Caco-2 (cell line): ENCODE results near the gene SAP130. TPM values are rescaled to one million over a fixed set of nuclear protein-coding genes. Genes with fewer than 3 reads are reported as not detected.

Experiments
- BruUV-seq: library from RNA; stranded (reverse); fragments of 400-500 nt; replicated peaks from 2 replicates; lab custom pipeline; 2021; lab: Mats Ljungman, UMichigan
- CTCF ChIA-PET: fragments of 300-600 bp; sonication (Branson Sonifier 250); formaldehyde crosslinking; loops from one replicate; lab custom pipeline; 2022; ENCODE audit warnings: antibody characterized with exemption; lab: Charles Lee
- POLR2A ChIA-PET: fragments of 300-600 bp; sonication (Branson Sonifier 250); formaldehyde crosslinking; loops from one replicate; lab custom pipeline; 2022; ENCODE audit warnings: antibody characterized with exemption; lab: Charles Lee
- DNase-seq, 2 experiments: peaks; one replicate each; pipeline versions ENCODE4 v3.0.0 to v3.0.0-alpha.2; 2020 to 2022
- H3K27me3 ChIP-seq: replicated peaks from 2 replicates; pipeline ENCODE4 v1.6.0; 2011; ENCODE audit warnings: low read length; ENCODE audit not compliant: control insufficient read depth, insufficient read depth
- H3K36me3 ChIP-seq: 2 replicates; pipeline ENCODE4 v1.5.1; 2011; ENCODE audit warnings: low read length; ENCODE audit not compliant: control insufficient read depth, insufficient read depth
- H3K4me1 ChIP-seq: fragments of 250-450 bp; sonication (Bioruptor Pico); 2 replicates; pipeline ENCODE4 v1.5.1; 2020; ENCODE audit warnings: mild to moderate bottlenecking
- H3K4me3 ChIP-seq: 2 replicates; pipeline ENCODE4 v1.5.1; 2011; ENCODE audit warnings: low read depth, mild to moderate bottlenecking, control low read depth, low read length
- H3K9me3 ChIP-seq: fragments of 250-450 bp; sonication (Bioruptor Pico); 2 replicates; pipeline ENCODE4 v1.5.1; 2020; ENCODE audit warnings: mild to moderate bottlenecking, moderate library complexity
- H3K27ac Mint-ChIP-seq: one replicate; pipeline ENCODE4 v1.8.0; 2022; ENCODE audit warnings: mixed read lengths; ENCODE audit not compliant: unreplicated experiment
- H3K27me3 Mint-ChIP-seq: one replicate; pipeline ENCODE4 v1.8.0; 2022; ENCODE audit warnings: mixed read lengths; ENCODE audit not compliant: insufficient read depth, unreplicated experiment
- H3K36me3 Mint-ChIP-seq: one replicate; pipeline ENCODE4 v1.8.0; 2022; ENCODE audit warnings: mild to moderate bottlenecking, mixed read lengths; ENCODE audit not compliant: insufficient read depth, unreplicated experiment
- H3K4me1 Mint-ChIP-seq: one replicate; pipeline ENCODE4 v1.8.0; 2022; ENCODE audit warnings: low read depth, mixed read lengths; ENCODE audit not compliant: unreplicated experiment
- H3K4me3 Mint-ChIP-seq: one replicate; pipeline ENCODE4 v1.8.0; 2022; ENCODE audit warnings: mild to moderate bottlenecking, moderate library complexity, mixed read lengths; ENCODE audit not compliant: unreplicated experiment
- H3K9me3 Mint-ChIP-seq: one replicate; pipeline ENCODE4 v1.8.0; 2022; ENCODE audit warnings: mixed read lengths; ENCODE audit not compliant: unreplicated experiment
- intact Hi-C: fragments of 100-400 bp; cut with micrococcal nuclease; formaldehyde crosslinking; loops from one replicate; pipeline ENCODE4 v1.10.0; 2022; ENCODE audit not compliant: unreplicated experiment
- total RNA-seq: library from RNA; stranded (reverse); gene quantifications from 2 replicates; pipeline ENCODE4 v1.2.3, GENCODE V29; 2022
- TF ChIP-seq, protein P1 (sequence below), 2 experiments: fragments of 200-600 bp in 1 of 2; IDR thresholded peaks; 1 replicate in 1 of 2; 2 replicates in 1 of 2; pipeline versions ENCODE4 v1.5.1 to v1.8.0; 2011 to 2022; ENCODE audit warnings: antibody characterized with exemption in 1 of 2, control low read depth in 1 of 2, inconsistent platforms in 1 of 2, low read depth in 1 of 2, low read length in 1 of 2, mild to moderate bottlenecking in 1 of 2, moderate library complexity in 1 of 2; ENCODE audit not compliant: insufficient read depth in 1 of 2, severe bottlenecking in 1 of 2, unreplicated experiment in 1 of 2

SAP130 gene
- total RNA-seq, 1 experiment from 2014 or later, result 43.3 TPM

DNA sequence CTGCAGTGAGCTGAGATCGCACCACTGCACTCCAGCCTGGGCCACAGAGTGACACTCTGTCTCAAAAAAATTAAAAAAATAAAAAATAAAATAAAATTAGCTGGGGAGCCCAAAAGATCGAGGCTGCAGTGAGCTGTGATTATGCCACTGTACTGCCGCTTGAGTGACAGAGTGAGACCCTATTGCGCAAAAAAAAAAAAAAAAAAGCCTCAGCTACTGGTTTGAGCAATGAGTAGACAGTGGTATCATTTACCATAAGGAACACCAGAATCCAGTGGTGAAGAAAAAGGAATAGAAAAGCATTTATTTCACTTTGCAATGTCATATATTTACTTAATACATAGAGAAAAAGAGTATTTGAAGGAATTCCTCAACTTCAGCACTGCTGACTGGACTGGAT, 3.0 kb downstream of the SAP130 start:
- TF ChIP-seq, protein P1, sequence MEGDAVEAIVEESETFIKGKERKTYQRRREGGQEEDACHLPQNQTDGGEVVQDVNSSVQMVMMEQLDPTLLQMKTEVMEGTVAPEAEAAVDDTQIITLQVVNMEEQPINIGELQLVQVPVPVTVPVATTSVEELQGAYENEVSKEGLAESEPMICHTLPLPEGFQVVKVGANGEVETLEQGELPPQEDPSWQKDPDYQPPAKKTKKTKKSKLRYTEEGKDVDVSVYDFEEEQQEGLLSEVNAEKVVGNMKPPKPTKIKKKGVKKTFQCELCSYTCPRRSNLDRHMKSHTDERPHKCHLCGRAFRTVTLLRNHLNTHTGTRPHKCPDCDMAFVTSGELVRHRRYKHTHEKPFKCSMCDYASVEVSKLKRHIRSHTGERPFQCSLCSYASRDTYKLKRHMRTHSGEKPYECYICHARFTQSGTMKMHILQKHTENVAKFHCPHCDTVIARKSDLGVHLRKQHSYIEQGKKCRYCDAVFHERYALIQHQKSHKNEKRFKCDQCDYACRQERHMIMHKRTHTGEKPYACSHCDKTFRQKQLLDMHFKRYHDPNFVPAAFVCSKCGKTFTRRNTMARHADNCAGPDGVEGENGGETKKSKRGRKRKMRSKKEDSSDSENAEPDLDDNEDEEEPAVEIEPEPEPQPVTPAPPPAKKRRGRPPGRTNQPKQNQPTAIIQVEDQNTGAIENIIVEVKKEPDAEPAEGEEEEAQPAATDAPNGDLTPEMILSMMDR (IDR thresholded peaks at IDR 0.05; ENCODE audit: insufficient read depth in 1 of 2, low read depth in 1 of 2, low read length in 1 of 2, severe bottlenecking in 1 of 2, unreplicated experiment in 1 of 2), result no peak
- Histone ChIP-seq H3K4me1 (peaks cover 5% of the 10 kb centered on the region; the same call in 1 of the 2 replicates), H3K4me3 (no peak overlapping the region), H3K36me3 (no peaks in the 10 kb centered on the region; the same call in 1 of the 2 replicates), H3K9me3 (no peaks in the 10 kb centered on the region), H3K27me3 (no peaks in the 10 kb centered on the region)
- CTCF ChIA-PET, result no interaction called here
- Mint-ChIP-seq H3K27ac (no peak overlapping the region), H3K4me3 (no peak overlapping the region), H3K27me3 (no peaks in the 10 kb centered on the region), H3K4me1 (peaks cover 8% of the 10 kb centered on the region), H3K36me3 (peaks cover 51% of the 10 kb centered on the region), H3K9me3 (no peaks in the 10 kb centered on the region)
- no peak for DNase-seq
- POLR2A ChIA-PET, result no interaction called here
- no TSS peak for BruUV-seq
- intact Hi-C loops, result no loop called here

DNA sequence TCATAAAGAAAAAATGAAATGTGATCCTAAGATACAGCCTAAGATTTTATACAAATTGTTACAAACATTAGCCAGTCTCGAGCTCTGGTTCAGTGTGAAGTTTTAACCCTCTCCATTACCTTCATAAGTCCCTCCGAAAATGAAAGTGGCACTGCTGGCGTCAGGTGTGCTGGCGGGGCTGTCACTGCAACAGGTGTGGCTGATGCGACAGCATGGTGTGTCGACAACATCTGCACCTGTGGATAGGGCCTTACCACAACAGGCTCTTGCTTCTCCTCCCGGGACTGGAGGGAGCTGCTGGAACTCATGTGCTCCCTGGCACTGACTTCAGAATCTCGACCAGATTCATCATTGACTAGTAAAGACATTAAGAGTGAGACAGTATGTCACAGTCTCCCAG, 10.3 kb downstream of the SAP130 start:
- no peaks in the 10 kb centered on the region for H3K27me3 Mint-ChIP-seq
- Histone ChIP-seq H3K4me3 (no peak overlapping the region), H3K36me3 (peaks cover 3% of the 10 kb centered on the region), H3K4me1 (no peaks in the 10 kb centered on the region), H3K9me3 (no peaks in the 10 kb centered on the region), H3K27me3 (no peaks in the 10 kb centered on the region)
- POLR2A ChIA-PET, result no interaction called here
- H3K9me3 Mint-ChIP-seq, result no peaks in the 10 kb centered on the region
- H3K36me3 Mint-ChIP-seq, result peaks cover 76% of the 10 kb centered on the region
- intact Hi-C loops, result no loop called here
- CTCF ChIA-PET, result no interaction called here
- H3K27ac Mint-ChIP-seq, result no peak overlapping the region
- H3K4me1 Mint-ChIP-seq, result no peaks in the 10 kb centered on the region
- no peak overlapping the region for H3K4me3 Mint-ChIP-seq
- TF ChIP-seq, protein P1 (IDR thresholded peaks at IDR 0.05; ENCODE audit: insufficient read depth in 1 of 2, low read depth in 1 of 2, low read length in 1 of 2, severe bottlenecking in 1 of 2, unreplicated experiment in 1 of 2), result no peak
- no peak for DNase-seq
- no TSS peak for BruUV-seq

DNA sequence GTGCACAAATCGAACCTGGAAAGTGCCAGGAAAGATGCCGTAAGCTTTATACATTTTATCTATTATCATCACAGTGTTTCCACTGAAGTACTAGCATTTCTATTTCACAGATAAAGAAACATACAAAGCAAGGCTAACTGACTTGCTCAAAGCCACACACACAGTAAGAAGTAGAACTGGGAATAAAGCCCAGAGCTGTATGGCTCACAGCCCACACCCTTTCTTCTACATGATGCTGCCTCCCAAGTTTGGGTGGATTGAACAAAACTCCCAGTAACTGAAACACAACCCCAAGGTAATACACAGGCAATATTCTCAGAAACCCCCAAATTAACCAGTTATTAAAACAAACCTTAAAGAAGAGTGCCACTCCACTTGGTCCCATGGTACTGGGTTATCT, 11.2 kb downstream of the SAP130 start:
- H3K4me1 ChIP-seq, result no peaks in the 10 kb centered on the region
- ChIA-PET POLR2A (no interaction called here), CTCF (no interaction called here)
- no peaks in the 10 kb centered on the region for H3K9me3 Mint-ChIP-seq
- no peaks in the 10 kb centered on the region for H3K9me3 ChIP-seq
- intact Hi-C loops, result no loop called here
- H3K27me3 ChIP-seq, result no peaks in the 10 kb centered on the region
- no peaks in the 10 kb centered on the region for H3K4me1 Mint-ChIP-seq
- H3K36me3 ChIP-seq, result peaks cover 3% of the 10 kb centered on the region
- BruUV-seq, result no TSS peak
- no peak overlapping the region for H3K4me3 ChIP-seq
- TF ChIP-seq, protein P1 (IDR thresholded peaks at IDR 0.05; ENCODE audit: insufficient read depth in 1 of 2, low read depth in 1 of 2, low read length in 1 of 2, severe bottlenecking in 1 of 2, unreplicated experiment in 1 of 2), result no peak
- H3K27ac Mint-ChIP-seq, result no peak overlapping the region
- peaks cover 75% of the 10 kb centered on the region for H3K36me3 Mint-ChIP-seq
- DNase-seq, result no peak
- H3K4me3 Mint-ChIP-seq, result no peak overlapping the region
- no peaks in the 10 kb centered on the region for H3K27me3 Mint-ChIP-seq
